ENCODE measurements around the gene CNPPD1. TPM values are rescaled to one million over a fixed set of nuclear protein-coding genes. Genes with fewer than 3 reads are reported as not detected.
A peak's percentile ranks its signal among the peaks of the same experiment; 100 is the strongest.

Gene CNPPD1
- total RNA-seq, 1 experiment from 2014 or later = 32.8 TPM

- DNase-seq (ENCODE audit: low spot score) (peak; percentile 64), ATAC-seq (peak; percentile 50)
- Mint-ChIP-seq H3K27ac (no peak overlapping the region), H3K4me1 (peaks cover 22% of the 10 kb centered on the region), H3K9me3 (no peaks in the 10 kb centered on the region), H3K4me3 (peak overlapping the region; percentile 88), H3K27me3 (ENCODE audit: low read depth) (no peaks in the 10 kb centered on the region), H3K36me3 (peaks cover 14% of the 10 kb centered on the region)
- no peak for TF ChIP-seq NFATC4 (CRISPR knock-in tag; IDR thresholded peaks at IDR 0.05)
- no peak for TF ChIP-seq E2F5 (CRISPR knock-in tag; IDR thresholded peaks at IDR 0.05)
- TF ChIP-seq, protein P1, sequence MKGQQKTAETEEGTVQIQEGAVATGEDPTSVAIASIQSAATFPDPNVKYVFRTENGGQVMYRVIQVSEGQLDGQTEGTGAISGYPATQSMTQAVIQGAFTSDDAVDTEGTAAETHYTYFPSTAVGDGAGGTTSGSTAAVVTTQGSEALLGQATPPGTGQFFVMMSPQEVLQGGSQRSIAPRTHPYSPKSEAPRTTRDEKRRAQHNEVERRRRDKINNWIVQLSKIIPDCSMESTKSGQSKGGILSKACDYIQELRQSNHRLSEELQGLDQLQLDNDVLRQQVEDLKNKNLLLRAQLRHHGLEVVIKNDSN (CRISPR knock-in tag; IDR thresholded peaks at IDR 0.05) = no peak
- no peak for TF ChIP-seq ERG (CRISPR knock-in tag; IDR thresholded peaks at IDR 0.05)
- TF ChIP-seq, protein P2, sequence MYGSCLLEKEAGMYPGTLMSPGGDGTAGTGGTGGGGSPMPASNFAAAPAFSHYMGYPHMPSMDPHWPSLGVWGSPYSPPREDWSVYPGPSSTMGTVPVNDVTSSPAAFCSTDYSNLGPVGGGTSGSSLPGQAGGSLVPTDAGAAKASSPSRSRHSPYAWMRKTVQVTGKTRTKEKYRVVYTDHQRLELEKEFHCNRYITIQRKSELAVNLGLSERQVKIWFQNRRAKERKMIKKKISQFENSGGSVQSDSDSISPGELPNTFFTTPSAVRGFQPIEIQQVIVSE (CRISPR knock-in tag; IDR thresholded peaks at IDR 0.05; ENCODE audit: borderline replicate concordance) = no peak
- TF ChIP-seq ZBTB21 (CRISPR knock-in tag; IDR thresholded peaks at IDR 0.05; ENCODE audit: borderline replicate concordance) = no peak
- no peak for TF ChIP-seq GTF2I (CRISPR knock-in tag; conservative IDR thresholded peaks at IDR 0.05)
- TF ChIP-seq, protein P3, sequence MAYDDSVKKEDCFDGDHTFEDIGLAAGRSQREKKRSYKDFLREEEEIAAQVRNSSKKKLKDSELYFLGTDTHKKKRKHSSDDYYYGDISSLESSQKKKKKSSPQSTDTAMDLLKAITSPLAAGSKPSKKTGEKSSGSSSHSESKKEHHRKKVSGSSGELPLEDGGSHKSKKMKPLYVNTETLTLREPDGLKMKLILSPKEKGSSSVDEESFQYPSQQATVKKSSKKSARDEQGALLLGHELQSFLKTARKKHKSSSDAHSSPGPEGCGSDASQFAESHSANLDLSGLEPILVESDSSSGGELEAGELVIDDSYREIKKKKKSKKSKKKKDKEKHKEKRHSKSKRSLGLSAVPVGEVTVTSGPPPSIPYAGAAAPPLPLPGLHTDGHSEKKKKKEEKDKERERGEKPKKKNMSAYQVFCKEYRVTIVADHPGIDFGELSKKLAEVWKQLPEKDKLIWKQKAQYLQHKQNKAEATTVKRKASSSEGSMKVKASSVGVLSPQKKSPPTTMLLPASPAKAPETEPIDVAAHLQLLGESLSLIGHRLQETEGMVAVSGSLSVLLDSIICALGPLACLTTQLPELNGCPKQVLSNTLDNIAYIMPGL (CRISPR knock-in tag; IDR thresholded peaks at IDR 0.05) = no peak
- TF ChIP-seq ZNF512 (CRISPR knock-in tag; IDR thresholded peaks at IDR 0.05; ENCODE audit: borderline replicate concordance) = no peak
- TF ChIP-seq, protein P4, sequence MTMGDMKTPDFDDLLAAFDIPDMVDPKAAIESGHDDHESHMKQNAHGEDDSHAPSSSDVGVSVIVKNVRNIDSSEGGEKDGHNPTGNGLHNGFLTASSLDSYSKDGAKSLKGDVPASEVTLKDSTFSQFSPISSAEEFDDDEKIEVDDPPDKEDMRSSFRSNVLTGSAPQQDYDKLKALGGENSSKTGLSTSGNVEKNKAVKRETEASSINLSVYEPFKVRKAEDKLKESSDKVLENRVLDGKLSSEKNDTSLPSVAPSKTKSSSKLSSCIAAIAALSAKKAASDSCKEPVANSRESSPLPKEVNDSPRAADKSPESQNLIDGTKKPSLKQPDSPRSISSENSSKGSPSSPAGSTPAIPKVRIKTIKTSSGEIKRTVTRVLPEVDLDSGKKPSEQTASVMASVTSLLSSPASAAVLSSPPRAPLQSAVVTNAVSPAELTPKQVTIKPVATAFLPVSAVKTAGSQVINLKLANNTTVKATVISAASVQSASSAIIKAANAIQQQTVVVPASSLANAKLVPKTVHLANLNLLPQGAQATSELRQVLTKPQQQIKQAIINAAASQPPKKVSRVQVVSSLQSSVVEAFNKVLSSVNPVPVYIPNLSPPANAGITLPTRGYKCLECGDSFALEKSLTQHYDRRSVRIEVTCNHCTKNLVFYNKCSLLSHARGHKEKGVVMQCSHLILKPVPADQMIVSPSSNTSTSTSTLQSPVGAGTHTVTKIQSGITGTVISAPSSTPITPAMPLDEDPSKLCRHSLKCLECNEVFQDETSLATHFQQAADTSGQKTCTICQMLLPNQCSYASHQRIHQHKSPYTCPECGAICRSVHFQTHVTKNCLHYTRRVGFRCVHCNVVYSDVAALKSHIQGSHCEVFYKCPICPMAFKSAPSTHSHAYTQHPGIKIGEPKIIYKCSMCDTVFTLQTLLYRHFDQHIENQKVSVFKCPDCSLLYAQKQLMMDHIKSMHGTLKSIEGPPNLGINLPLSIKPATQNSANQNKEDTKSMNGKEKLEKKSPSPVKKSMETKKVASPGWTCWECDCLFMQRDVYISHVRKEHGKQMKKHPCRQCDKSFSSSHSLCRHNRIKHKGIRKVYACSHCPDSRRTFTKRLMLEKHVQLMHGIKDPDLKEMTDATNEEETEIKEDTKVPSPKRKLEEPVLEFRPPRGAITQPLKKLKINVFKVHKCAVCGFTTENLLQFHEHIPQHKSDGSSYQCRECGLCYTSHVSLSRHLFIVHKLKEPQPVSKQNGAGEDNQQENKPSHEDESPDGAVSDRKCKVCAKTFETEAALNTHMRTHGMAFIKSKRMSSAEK (CRISPR knock-in tag; IDR thresholded peaks at IDR 0.05; ENCODE audit: borderline replicate concordance) = no peak
- no peak for TF ChIP-seq HMGA2 (CRISPR knock-in tag; IDR thresholded peaks at IDR 0.05)
- TF ChIP-seq ZNF423 (CRISPR knock-in tag; IDR thresholded peaks at IDR 0.05) = no peak
- TF ChIP-seq TEAD4 (CRISPR knock-in tag; IDR thresholded peaks at IDR 0.05) = no peak
- TF ChIP-seq RELA (CRISPR knock-in tag; IDR thresholded peaks at IDR 0.05; ENCODE audit: borderline replicate concordance) = no peak
- no peak for TF ChIP-seq ZNF219 (CRISPR knock-in tag; IDR thresholded peaks at IDR 0.05; ENCODE audit: borderline replicate concordance)
- ChIA-PET CTCF (interaction anchor here (0.6 to 1.9 kb wide), 17 partner anchors 13 to 334 kb away, joined by 3 to 18 read pairs (median 5); partner anchors contain the start of genes DNPEP, GLB1L, STK16 and ZFAND2B), POLR2A (interaction anchor here (0.6 to 1.8 kb wide), 8 partner anchors 30 to 211 kb away, joined by 3 to 7 read pairs (median 4); partner anchors contain the start of genes DNPEP, TUBA4B and ZFAND2B)
Observed at GRCh38 chr2:219175928-219176817, 552 bp downstream of the CNPPD1 start.
